OCI-LY7 (cell line): ENCODE results near the gene ADAMTS8. TPM values are rescaled to one million over a fixed set of nuclear protein-coding genes. Genes with fewer than 3 reads are reported as not detected.

Experiments used
- BruUV-seq: library from RNA; stranded (reverse); fragments of 400-500 nt; replicated peaks from 2 replicates; lab custom pipeline; 2021; lab: Mats Ljungman, UMichigan
- CTCF ChIA-PET: fragments of 300-600 bp; sonication (Branson Sonifier 250); formaldehyde crosslinking; loops from one replicate; lab custom pipeline; 2022; ENCODE audit warnings: antibody characterized with exemption; ENCODE audit not compliant: unreplicated experiment; lab: Charles Lee
- POLR2A ChIA-PET: fragments of 300-600 bp; sonication (Branson Sonifier 250); formaldehyde crosslinking; loops from one replicate; lab custom pipeline; 2022; ENCODE audit warnings: antibody characterized with exemption; lab: Charles Lee
- DNase-seq: peaks from one replicate; pipeline ENCODE4 v3.0.0-alpha.2; 2015; ENCODE audit warnings: low spot score
- H2AFZ ChIP-seq: fragments of 200-600 bp; sonication (generic), shearing (Covaris generic); 2 replicates; pipeline ENCODE4 v1.6.1; 2014; ENCODE audit warnings: mild to moderate bottlenecking, antibody characterized with exemption, low read length, moderate library complexity
- H3K27ac ChIP-seq: fragments of 200-600 bp; sonication (generic); 2 replicates; pipeline ENCODE4 v1.5.1; 2014; ENCODE audit warnings: mixed run types, low read depth, mild to moderate bottlenecking, moderate library complexity, low read length, inconsistent platforms; ENCODE audit not compliant: poor library complexity, severe bottlenecking
- H3K36me3 ChIP-seq: fragments of 200-600 bp; sonication (generic); 2 replicates; pipeline ENCODE4 v1.6.1; 2014; ENCODE audit warnings: mild to moderate bottlenecking, antibody characterized with exemption, low read length, moderate library complexity, mixed read lengths; ENCODE audit not compliant: insufficient read depth
- H3K4me1 ChIP-seq: fragments of 200-600 bp; sonication (generic); 2 replicates; pipeline ENCODE4 v1.5.1; 2014; ENCODE audit warnings: mild to moderate bottlenecking, low read length; ENCODE audit not compliant: insufficient read depth, poor library complexity, severe bottlenecking
- H3K4me2 ChIP-seq: fragments of 200-600 bp; sonication (generic); 2 replicates; pipeline ENCODE4 v1.6.1; 2014; ENCODE audit warnings: mild to moderate bottlenecking, low read length
- H3K4me3 ChIP-seq: fragments of 200-600 bp; sonication (generic); 2 replicates; pipeline ENCODE4 v1.5.1; 2014; ENCODE audit warnings: mild to moderate bottlenecking, low read depth, low read length; ENCODE audit not compliant: poor library complexity, severe bottlenecking
- H3K79me2 ChIP-seq: fragments of 200-600 bp; sonication (generic); 2 replicates; pipeline ENCODE4 v1.6.1; 2016; ENCODE audit warnings: low read depth, mild to moderate bottlenecking, low read length, moderate library complexity, mixed read lengths; ENCODE audit not compliant: insufficient read depth
- H3K9me2 ChIP-seq: fragments of 200-600 bp; sonication (generic); 2 replicates; pipeline ENCODE4 v1.6.1; 2016; ENCODE audit warnings: mild to moderate bottlenecking, low read length, mixed read lengths; ENCODE audit not compliant: insufficient read depth
- H3K9me3 ChIP-seq: fragments of 200-600 bp; sonication (generic); 2 replicates; pipeline ENCODE4 v1.6.1; 2014; ENCODE audit warnings: mild to moderate bottlenecking, mixed run types, low read length, mixed read lengths
- H4K20me1 ChIP-seq: fragments of 200-600 bp; sonication (generic); 2 replicates; pipeline ENCODE4 v1.6.1; 2014; ENCODE audit warnings: mild to moderate bottlenecking, antibody characterized with exemption, low read length, moderate library complexity, mixed read lengths; ENCODE audit not compliant: insufficient read depth
- EZH2phosphoT487 ChIP-seq: fragments of 200-600 bp; sonication (generic); IDR thresholded peaks from 2 replicates; pipeline ENCODE4 v1.6.1; 2018; ENCODE audit warnings: low read depth, borderline replicate concordance, mild to moderate bottlenecking, mixed run types, antibody characterized with exemption, low read length, moderate library complexity, mixed read lengths
- intact Hi-C: fragments of 100-400 bp; cut with micrococcal nuclease; formaldehyde crosslinking; loops from one replicate; pipeline ENCODE4 v1.10.0; 2022; ENCODE audit not compliant: unreplicated experiment
- total RNA-seq, 2 experiments: library from RNA; depleted of rRNA in 1 of 2; stranded (reverse); fragments of >200 nt in 1 of 2; shearing (Covaris generic) in 1 of 2; gene quantifications; 2 replicates each; pipeline ENCODE4 v1.2.3, GENCODE V29; 2014 to 2022
- TF ChIP-seq, protein P1 (sequence below): fragments of 200-600 bp; sonication (generic); conservative IDR thresholded peaks from 2 replicates; pipeline ENCODE4 v1.5.1; 2014; ENCODE audit warnings: mild to moderate bottlenecking, antibody characterized with exemption, low read length, moderate library complexity, mixed read lengths

ADAMTS8 gene
- total RNA-seq, 2 experiments from 2014 or later, result not detected

DNA sequence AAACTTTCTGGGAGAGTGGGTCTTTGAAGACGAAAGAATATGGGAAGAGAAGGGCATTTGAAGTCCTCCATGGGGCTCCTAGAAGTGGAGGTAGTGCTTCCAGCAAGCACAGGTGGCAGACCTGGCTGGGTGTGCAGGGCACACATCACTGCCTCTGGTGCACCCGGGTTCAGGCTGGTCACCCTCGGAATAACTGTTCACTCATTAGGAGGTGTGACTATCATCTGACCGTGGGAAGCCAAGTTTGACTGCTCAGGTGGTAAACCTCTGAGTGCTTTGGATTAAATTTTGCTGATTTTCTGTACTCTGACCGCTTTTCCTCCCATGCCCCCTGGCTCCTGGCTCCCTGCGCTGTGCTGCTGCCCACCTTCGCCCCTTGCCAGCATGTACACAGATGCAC is 31.1 kb upstream of the ADAMTS8 start:
- intact Hi-C loops, result no loop called here

DNA sequence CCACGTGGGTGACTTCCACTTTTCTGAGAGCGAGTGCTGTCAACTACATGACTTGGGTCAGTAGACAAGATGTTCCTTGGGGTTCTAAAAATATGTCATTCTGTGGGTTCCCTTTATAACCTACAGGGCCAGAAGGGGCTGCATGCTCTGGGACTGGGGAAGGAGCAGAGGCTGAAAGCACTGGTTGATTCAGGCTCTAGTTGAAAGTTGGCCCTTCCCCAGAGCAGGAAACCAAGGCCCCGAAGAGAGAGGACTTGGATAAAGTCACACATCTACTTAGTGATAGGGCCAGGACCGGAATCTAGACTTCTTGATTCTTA is 30.0 kb upstream of the ADAMTS8 start:
- ChIA-PET CTCF (no interaction called here), POLR2A (no interaction called here)
- no peaks in the 10 kb centered on the region for H3K79me2 ChIP-seq
- H3K36me3 ChIP-seq, result no peaks in the 10 kb centered on the region
- H3K9me2 ChIP-seq, result no peaks in the 10 kb centered on the region
- no peak overlapping the region for H3K4me2 ChIP-seq
- no peak for DNase-seq
- no peaks in the 10 kb centered on the region for H3K9me3 ChIP-seq
- H3K4me3 ChIP-seq, result no peak overlapping the region
- no TSS peak for BruUV-seq
- H4K20me1 ChIP-seq, result no peaks in the 10 kb centered on the region
- no peaks in the 10 kb centered on the region for H3K4me1 ChIP-seq
- intact Hi-C loops, result no loop called here
- H2AFZ ChIP-seq, result no peak overlapping the region
- TF ChIP-seq, protein P1, sequence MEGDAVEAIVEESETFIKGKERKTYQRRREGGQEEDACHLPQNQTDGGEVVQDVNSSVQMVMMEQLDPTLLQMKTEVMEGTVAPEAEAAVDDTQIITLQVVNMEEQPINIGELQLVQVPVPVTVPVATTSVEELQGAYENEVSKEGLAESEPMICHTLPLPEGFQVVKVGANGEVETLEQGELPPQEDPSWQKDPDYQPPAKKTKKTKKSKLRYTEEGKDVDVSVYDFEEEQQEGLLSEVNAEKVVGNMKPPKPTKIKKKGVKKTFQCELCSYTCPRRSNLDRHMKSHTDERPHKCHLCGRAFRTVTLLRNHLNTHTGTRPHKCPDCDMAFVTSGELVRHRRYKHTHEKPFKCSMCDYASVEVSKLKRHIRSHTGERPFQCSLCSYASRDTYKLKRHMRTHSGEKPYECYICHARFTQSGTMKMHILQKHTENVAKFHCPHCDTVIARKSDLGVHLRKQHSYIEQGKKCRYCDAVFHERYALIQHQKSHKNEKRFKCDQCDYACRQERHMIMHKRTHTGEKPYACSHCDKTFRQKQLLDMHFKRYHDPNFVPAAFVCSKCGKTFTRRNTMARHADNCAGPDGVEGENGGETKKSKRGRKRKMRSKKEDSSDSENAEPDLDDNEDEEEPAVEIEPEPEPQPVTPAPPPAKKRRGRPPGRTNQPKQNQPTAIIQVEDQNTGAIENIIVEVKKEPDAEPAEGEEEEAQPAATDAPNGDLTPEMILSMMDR, result no peak
- no peak for TF ChIP-seq EZH2phosphoT487
- H3K27ac ChIP-seq, result no peak overlapping the region

More for the DNA sequence above, 31.1 kb upstream of the ADAMTS8 start:
- H3K27ac ChIP-seq, result no peak overlapping the region
- ChIA-PET POLR2A (no interaction called here), CTCF (no interaction called here)
- H2AFZ ChIP-seq, result no peak overlapping the region
- H3K9me2 ChIP-seq, result no peaks in the 10 kb centered on the region
- TF ChIP-seq EZH2phosphoT487, result no peak
- TF ChIP-seq, protein P1, result no peak
- H3K9me3 ChIP-seq, result no peaks in the 10 kb centered on the region
- H3K36me3 ChIP-seq, result no peaks in the 10 kb centered on the region
- no peak overlapping the region for H3K4me3 ChIP-seq
- no peaks in the 10 kb centered on the region for H3K4me1 ChIP-seq
- H4K20me1 ChIP-seq, result no peaks in the 10 kb centered on the region
- no peak for DNase-seq
- H3K4me2 ChIP-seq, result no peak overlapping the region
- H3K79me2 ChIP-seq, result no peaks in the 10 kb centered on the region
- no TSS peak for BruUV-seq

DNA sequence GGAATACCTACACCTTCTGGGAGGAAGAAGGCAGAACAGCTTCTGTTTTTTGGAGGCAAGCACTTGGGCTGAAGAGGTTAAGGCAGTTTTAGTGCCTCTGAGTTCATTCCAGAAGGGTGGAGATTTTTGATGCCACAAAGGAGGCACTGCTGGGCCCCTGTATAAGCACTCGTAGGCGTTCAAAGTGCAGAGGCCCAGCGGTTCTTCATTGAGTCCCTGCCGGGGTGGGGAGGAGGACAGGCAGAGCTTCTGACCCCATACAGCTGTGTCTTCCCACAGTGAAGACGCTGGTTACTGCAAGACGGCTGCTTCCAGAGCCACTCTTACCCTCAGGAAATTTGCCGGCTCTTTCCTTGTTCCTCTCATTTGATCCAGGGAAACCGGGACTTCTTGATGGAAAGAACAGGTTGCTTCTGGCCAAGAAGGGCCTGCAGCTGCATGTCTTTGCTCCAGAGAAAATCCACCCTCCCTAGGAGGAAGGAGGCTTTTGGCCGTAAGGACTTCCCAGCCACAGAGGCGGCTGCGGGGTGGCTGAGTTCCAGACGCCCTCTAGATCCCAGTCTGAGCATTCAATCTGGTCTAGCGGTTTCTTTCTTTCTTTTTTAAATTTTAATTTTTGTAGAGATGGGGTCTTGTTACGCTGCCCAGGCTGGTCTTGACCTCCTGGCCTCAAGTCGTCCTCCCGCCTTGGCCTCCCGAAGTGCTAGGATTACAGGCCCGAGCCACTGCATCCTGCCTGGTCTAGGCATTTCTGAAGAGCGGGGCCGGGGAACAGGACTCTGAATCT is 29.4 kb upstream of the ADAMTS8 start:
- ChIA-PET POLR2A (interaction anchor here (0.6 to 0.7 kb wide), 2 partner anchors 8 to 14 kb away, joined by 3 to 4 read pairs; no protein-coding TSS in a partner anchor), CTCF (no interaction called here)
- DNase-seq, result no peak

More for the DNA sequence above, 29.4 kb upstream of the ADAMTS8 start:
- Histone ChIP-seq H2AFZ (no peak overlapping the region), H3K79me2 (no peaks in the 10 kb centered on the region), H3K4me2 (no peak overlapping the region), H4K20me1 (no peaks in the 10 kb centered on the region), H3K4me1 (no peaks in the 10 kb centered on the region), H3K27ac (no peak overlapping the region), H3K36me3 (no peaks in the 10 kb centered on the region), H3K9me3 (no peaks in the 10 kb centered on the region), H3K9me2 (no peaks in the 10 kb centered on the region), H3K4me3 (no peak overlapping the region)
- intact Hi-C loops, result no loop called here
- no TSS peak for BruUV-seq
- no peak for TF ChIP-seq EZH2phosphoT487
- TF ChIP-seq, protein P1, result no peak
